ENCODE measurements around the gene KCMF1.

The KCMF1 gene

GRCh38 chr2:85032621-85033020 is 61.7 kb downstream of the KCMF1 start:
- FAIRE-seq, result no peak

- FAIRE-seq, result no peak
Measured at GRCh38 chr2:85033388-85033787, 62.4 kb downstream of the KCMF1 start.

- no peak for FAIRE-seq
Measured at GRCh38 chr2:85034158-85034557, 63.2 kb downstream of the KCMF1 start.

GRCh38 chr2:85037622-85038021 is 66.7 kb downstream of the KCMF1 start:
- no peak for FAIRE-seq

GRCh38 chr2:85042330-85042729 is 71.4 kb downstream of the KCMF1 start:
- FAIRE-seq, result no peak

- no peak for FAIRE-seq
Measured at GRCh38 chr2:85048534-85048933, 77.6 kb downstream of the KCMF1 start.

- no peak for FAIRE-seq
Measured at GRCh38 chr2:85049236-85049635, 78.3 kb downstream of the KCMF1 start.

- no peak for FAIRE-seq
Measured at GRCh38 chr2:85053802-85054201, 82.8 kb downstream of the KCMF1 start.

- no peak for FAIRE-seq
Measured at GRCh38 chr2:85057226-85057962, 86.4 kb downstream of the KCMF1 start.

GRCh38 chr2:85061896-85062295 is 90.9 kb downstream of the KCMF1 start:
- FAIRE-seq, result no peak

GRCh38 chr2:85062565-85062964 is 91.6 kb downstream of the KCMF1 start:
- no peak for FAIRE-seq

- no peak for FAIRE-seq
Measured at GRCh38 chr2:85063981-85064599, 93.1 kb downstream of the KCMF1 start.

GRCh38 chr2:85064927-85065577 is 94.1 kb downstream of the KCMF1 start:
- no peak for FAIRE-seq

GRCh38 chr2:85066006-85066740 is 95.2 kb downstream of the KCMF1 start:
- no peak for FAIRE-seq

GRCh38 chr2:85066874-85067351 is 96.0 kb downstream of the KCMF1 start:
- no peak for FAIRE-seq

- FAIRE-seq, result no peak
Measured at GRCh38 chr2:85071096-85071495, 100.1 kb downstream of the KCMF1 start.

- no peak for FAIRE-seq
Measured at GRCh38 chr2:85073033-85073432, 102.1 kb downstream of the KCMF1 start.

- no peak for FAIRE-seq
Measured at GRCh38 chr2:85076618-85077274, 105.8 kb downstream of the KCMF1 start.

- FAIRE-seq, result no peak
Measured at GRCh38 chr2:85077859-85078419, 107.0 kb downstream of the KCMF1 start.

- FAIRE-seq, result no peak
Measured at GRCh38 chr2:85078536-85078935, 107.6 kb downstream of the KCMF1 start.

GRCh38 chr2:85083092-85083491 is 112.1 kb downstream of the KCMF1 start:
- no peak for FAIRE-seq

GRCh38 chr2:85085563-85085962 is 114.6 kb downstream of the KCMF1 start:
- FAIRE-seq, result no peak
